ENCODE measurements around the gene ERBB2. TPM values are rescaled to one million over a fixed set of nuclear protein-coding genes. Genes with fewer than 3 reads are reported as not detected.

ERBB2 gene
- total and polyA plus RNA-seq, 8 donors = 13.1 to 402 (median 56.5) TPM

- intact Hi-C loops (cut with DNase I; ENCODE audit: low total_unique reads) = no loop called here
- peak within 1 kb of the TSS in 4 of 5 donors; percentile 1 to 82 (median 80) for H3K27ac ChIP-seq
- DNase-seq = no peak
Measured at GRCh38 chr17:39664581-39665561, 35.0 kb upstream of the ERBB2 start, which contains the start of gene TCAP. Gene TCAP (plus strand): TSS chr17:39665349. CDS start chr17:39665360, 11 bp downstream.

DNA sequence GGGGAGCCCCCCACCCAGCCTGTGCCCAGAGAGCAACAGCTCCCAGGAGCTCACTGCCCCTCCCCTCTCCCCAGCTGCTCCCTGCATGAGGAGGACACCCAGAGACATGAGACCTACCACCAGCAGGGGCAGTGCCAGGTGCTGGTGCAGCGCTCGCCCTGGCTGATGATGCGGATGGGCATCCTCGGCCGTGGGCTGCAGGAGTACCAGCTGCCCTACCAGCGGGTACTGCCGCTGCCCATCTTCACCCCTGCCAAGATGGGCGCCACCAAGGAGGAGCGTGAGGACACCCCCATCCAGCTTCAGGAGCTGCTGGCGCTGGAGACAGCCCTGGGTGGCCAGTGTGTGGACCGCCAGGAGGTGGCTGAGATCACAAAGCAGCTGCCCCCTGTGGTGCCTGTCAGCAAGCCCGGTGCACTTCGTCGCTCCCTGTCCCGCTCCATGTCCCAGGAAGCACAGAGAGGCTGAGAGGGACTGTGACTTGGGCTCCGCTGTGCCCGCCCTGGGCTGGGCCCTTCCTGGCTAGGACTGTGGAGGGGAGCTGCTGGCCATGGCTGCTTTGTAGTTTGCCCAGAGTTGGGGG is 34.1 kb upstream of the ERBB2 start:
- intact Hi-C loops (cut with DNase I; ENCODE audit: low total_unique reads) = no loop called here
- TF ChIP-seq POLR2AphosphoS5 (IDR thresholded peaks at IDR 0.05) = no peak
- TF ChIP-seq, protein P1, sequence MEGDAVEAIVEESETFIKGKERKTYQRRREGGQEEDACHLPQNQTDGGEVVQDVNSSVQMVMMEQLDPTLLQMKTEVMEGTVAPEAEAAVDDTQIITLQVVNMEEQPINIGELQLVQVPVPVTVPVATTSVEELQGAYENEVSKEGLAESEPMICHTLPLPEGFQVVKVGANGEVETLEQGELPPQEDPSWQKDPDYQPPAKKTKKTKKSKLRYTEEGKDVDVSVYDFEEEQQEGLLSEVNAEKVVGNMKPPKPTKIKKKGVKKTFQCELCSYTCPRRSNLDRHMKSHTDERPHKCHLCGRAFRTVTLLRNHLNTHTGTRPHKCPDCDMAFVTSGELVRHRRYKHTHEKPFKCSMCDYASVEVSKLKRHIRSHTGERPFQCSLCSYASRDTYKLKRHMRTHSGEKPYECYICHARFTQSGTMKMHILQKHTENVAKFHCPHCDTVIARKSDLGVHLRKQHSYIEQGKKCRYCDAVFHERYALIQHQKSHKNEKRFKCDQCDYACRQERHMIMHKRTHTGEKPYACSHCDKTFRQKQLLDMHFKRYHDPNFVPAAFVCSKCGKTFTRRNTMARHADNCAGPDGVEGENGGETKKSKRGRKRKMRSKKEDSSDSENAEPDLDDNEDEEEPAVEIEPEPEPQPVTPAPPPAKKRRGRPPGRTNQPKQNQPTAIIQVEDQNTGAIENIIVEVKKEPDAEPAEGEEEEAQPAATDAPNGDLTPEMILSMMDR (IDR thresholded peaks at IDR 0.05) = peak in 1 of 7 experiments; percentile 14
- H3K36me3 ChIP-seq = peaks cover 9 to 24% (median 21%) of the 10 kb centered on the region in 4 donors
- H3K4me3 ChIP-seq = no peak overlapping the region
- H3K9me3 ChIP-seq = no peaks in the 10 kb centered on the region
- peak overlapping the region in 1 of 5 donors; percentile 82 for H3K27ac ChIP-seq
- 56 to 76% (median 73%) methylated on average over 9 to 17 of the region's 17 CpGs for WGBS, 5 donors
- peaks cover 63 to 82% (median 77%) of the 10 kb centered on the region in 4 donors for H3K4me1 ChIP-seq
- peaks cover 0 to 61% (median 43%) of the 10 kb centered on the region in 3 donors for H3K27me3 ChIP-seq
- DNase-seq = peak in 1 of 2 donors; percentile 52

More at GRCh38 chr17:39664581-39665561, 35.0 kb upstream of the ERBB2 start, which contains the start of gene TCAP:
- H3K27me3 ChIP-seq = peaks cover 0 to 53% (median 36%) of the 10 kb centered on the region in 3 donors
- TF ChIP-seq, protein P1 (IDR thresholded peaks at IDR 0.05) = no peak
- TF ChIP-seq EP300 (IDR thresholded peaks at IDR 0.05) (no peak), POLR2AphosphoS5 (IDR thresholded peaks at IDR 0.05) (no peak), POLR2A (IDR thresholded peaks at IDR 0.05) (no peak)
- no peaks in the 10 kb centered on the region for H3K9me3 ChIP-seq
- peaks cover 17 to 32% (median 30%) of the 10 kb centered on the region in 4 donors for H3K36me3 ChIP-seq
- H3K4me3 ChIP-seq = no peak within 1 kb of the TSS
- 52 to 63% (median 58%) methylated on average over 12 to 15 of the region's 15 CpGs for WGBS, 5 donors
- peaks cover 65 to 89% (median 86%) of the 10 kb centered on the region in 4 donors for H3K4me1 ChIP-seq

GRCh38 chr17:39666231-39666600 is 33.6 kb upstream of the ERBB2 start:
- H3K36me3 ChIP-seq = peaks cover 5 to 19% (median 17%) of the 10 kb centered on the region in 4 donors
- no peak overlapping the region for H3K4me3 ChIP-seq
- H3K27ac ChIP-seq = peak overlapping the region in 2 of 5 donors; percentile 45 to 82
- H3K27me3 ChIP-seq = peaks cover 0 to 66% (median 45%) of the 10 kb centered on the region in 3 donors
- no peak for DNase-seq
- peaks cover 58 to 81% (median 73%) of the 10 kb centered on the region in 4 donors for H3K4me1 ChIP-seq
- no peak for TF ChIP-seq EP300 (IDR thresholded peaks at IDR 0.05)
- TF ChIP-seq POLR2A (IDR thresholded peaks at IDR 0.05) = no peak
- TF ChIP-seq, protein P1 (IDR thresholded peaks at IDR 0.05) = no peak
- TF ChIP-seq POLR2AphosphoS5 (IDR thresholded peaks at IDR 0.05) = no peak
- intact Hi-C loops (cut with DNase I; ENCODE audit: low total_unique reads) = no loop called here
- 42 to 51% (median 44%) methylated on average over 2 of the region's 2 CpGs for WGBS, 5 donors
- no peaks in the 10 kb centered on the region for H3K9me3 ChIP-seq

GRCh38 chr17:39666601-39667261 is 33.1 kb upstream of the ERBB2 start:
- Histone ChIP-seq H3K36me3 (peaks cover 0 to 14% (median 11%) of the 10 kb centered on the region in 4 donors), H3K4me1 (peaks cover 55 to 81% (median 72%) of the 10 kb centered on the region in 4 donors), H3K4me3 (peak overlapping the region in 1 of 4 donors; percentile 42), H3K9me3 (no peaks in the 10 kb centered on the region), H3K27ac (peak overlapping the region in 4 of 5 donors; percentile 10 to 82 (median 50)), H3K27me3 (peaks cover 0 to 71% (median 45%) of the 10 kb centered on the region in 3 donors)
- intact Hi-C loops (cut with DNase I; ENCODE audit: low total_unique reads) = no loop called here
- TF ChIP-seq POLR2A (IDR thresholded peaks at IDR 0.05) = no peak
- TF ChIP-seq, protein P1 (IDR thresholded peaks at IDR 0.05) = no peak
- TF ChIP-seq EP300 (IDR thresholded peaks at IDR 0.05) = no peak
- TF ChIP-seq POLR2AphosphoS5 (IDR thresholded peaks at IDR 0.05) = no peak
- peak in 1 of 2 donors; percentile 56 for DNase-seq
- 58 to 75% (median 63%) methylated on average over 4 to 11 of the region's 11 CpGs for WGBS, 5 donors
